HEK293 (cell line): ENCODE data around the gene NECAB2.

Experiments
- ZNF248 ChIP-seq: fragments of 450-650 bp; formaldehyde crosslinking; IDR thresholded peaks from 2 replicates; pipeline ENCODE4 v1.5.1; 2017; ENCODE audit warnings: missing biosample characterization, missing genetic modification characterization
- ZNF280C ChIP-seq: fragments of 450-650 bp; formaldehyde crosslinking; IDR thresholded peaks from 2 replicates; pipeline ENCODE4 v1.5.1; 2016; ENCODE audit warnings: missing biosample characterization, missing genetic modification characterization
- TF ChIP-seq, protein P1 (sequence below): fragments of 450-650 bp; formaldehyde crosslinking; IDR thresholded peaks from 2 replicates; pipeline ENCODE4 v1.5.1; 2016; ENCODE audit warnings: missing biosample characterization, missing genetic modification characterization

Gene NECAB2

DNA sequence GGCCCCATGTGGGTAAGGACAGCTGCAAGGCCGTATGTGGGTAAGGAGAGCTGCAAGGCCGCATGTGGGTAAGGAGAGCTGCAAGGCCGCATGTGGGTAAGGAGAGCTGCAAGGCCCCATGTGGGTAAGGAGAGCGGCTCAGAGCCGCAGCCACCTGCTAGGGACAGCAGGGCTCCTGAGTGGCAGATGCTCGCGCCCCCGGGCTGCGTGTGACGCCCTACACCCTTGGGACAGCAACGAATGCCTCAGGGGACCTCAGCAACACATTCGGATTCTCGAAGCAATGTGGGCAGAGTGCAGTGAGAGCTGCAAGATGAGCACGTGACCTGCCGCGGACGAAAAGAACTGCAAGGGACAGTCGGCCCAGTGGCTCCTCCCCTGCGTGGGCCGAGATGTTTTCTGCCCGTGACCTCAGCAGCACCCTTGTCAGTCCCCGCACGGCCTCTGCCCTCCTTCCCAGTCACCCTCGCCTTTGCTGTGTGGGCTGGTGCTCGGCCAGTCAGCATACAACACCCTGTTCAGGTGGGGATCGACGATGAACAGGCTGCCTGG lies 84.1 kb downstream of the NECAB2 start (continued):
- TF ChIP-seq ZNF280C (tag by site-specific recombination) (no peak), ZNF248 (tag by site-specific recombination) (no peak)
- TF ChIP-seq, protein P1, sequence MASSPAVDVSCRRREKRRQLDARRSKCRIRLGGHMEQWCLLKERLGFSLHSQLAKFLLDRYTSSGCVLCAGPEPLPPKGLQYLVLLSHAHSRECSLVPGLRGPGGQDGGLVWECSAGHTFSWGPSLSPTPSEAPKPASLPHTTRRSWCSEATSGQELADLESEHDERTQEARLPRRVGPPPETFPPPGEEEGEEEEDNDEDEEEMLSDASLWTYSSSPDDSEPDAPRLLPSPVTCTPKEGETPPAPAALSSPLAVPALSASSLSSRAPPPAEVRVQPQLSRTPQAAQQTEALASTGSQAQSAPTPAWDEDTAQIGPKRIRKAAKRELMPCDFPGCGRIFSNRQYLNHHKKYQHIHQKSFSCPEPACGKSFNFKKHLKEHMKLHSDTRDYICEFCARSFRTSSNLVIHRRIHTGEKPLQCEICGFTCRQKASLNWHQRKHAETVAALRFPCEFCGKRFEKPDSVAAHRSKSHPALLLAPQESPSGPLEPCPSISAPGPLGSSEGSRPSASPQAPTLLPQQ (tag by site-specific recombination) = no peak
